ENCODE measurements around the gene TF.

TF gene

DNA sequence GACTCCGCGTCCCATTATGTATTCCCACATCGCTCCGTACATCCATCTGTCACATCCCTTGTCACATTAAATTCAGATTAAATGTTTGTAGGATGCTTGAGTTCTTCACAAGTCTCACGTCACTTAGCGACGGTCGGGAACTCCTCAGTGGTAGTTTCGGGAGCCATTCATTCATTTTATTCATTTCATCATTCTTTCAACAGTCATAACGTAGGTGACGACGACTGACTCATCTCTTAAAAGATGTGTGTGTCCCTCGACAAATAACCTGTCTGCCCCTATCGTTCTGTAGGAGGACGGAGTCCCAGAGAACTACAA, 59.1 kb downstream of the TF start:
- H3K4me3 ChIP-seq (ENCODE audit: low read depth, low read length), result peak overlapping the region; percentile 98
- DNase-seq (ENCODE audit: low read depth), result no peak
- no peak for TF ChIP-seq CTCF (conservative IDR thresholded peaks at IDR 0.05; ENCODE audit: low read depth, low read length)

DNA sequence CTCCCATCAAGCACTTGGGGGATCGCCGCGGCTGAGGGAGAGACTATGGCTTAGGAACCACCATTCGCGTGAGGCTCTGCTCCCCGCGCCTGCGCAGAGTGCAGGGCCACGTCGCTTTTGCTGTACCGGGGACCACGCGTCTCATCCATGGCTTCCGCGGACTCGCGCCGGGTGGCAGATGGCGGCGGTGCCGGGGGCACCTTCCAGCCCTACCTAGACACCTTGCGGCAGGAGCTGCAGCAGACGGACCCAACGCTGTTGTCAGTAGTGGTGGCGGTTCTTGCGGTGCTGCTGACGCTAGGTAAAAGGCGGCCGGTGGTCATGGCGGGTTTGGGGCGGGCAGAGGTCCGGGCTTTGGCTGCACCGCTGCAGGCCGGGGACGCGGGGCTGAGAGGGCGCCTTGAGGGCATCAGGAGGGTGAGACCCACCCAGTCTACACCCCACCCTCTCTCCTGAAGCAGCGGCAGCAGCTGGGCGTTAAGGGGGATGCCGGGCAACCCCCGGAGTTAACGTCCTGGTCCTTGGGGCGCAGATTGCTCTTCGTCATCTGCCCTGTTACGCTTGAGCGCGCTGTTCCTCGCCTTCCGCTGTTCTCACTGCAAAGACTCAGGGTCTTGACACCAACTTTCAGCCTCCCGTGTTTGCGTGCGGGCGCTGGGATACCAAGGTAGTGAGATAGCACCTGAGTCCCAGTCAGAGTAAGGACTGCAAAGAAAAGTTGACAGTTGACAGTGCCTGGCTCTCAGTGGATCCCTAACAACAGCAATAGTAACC, 59.7 kb downstream of the TF start, which contains the start of gene SRPRB:
TSS of gene SRPRB (plus strand) at position 114 of the 774 bp plus-strand sequence. CDS start at position 148, 34 bp downstream.
- no peak for TF ChIP-seq CTCF (conservative IDR thresholded peaks at IDR 0.05; ENCODE audit: low read depth, low read length)
- H3K4me3 ChIP-seq (ENCODE audit: low read depth, low read length), result peak within 1 kb of the TSS; percentile 98

DNA sequence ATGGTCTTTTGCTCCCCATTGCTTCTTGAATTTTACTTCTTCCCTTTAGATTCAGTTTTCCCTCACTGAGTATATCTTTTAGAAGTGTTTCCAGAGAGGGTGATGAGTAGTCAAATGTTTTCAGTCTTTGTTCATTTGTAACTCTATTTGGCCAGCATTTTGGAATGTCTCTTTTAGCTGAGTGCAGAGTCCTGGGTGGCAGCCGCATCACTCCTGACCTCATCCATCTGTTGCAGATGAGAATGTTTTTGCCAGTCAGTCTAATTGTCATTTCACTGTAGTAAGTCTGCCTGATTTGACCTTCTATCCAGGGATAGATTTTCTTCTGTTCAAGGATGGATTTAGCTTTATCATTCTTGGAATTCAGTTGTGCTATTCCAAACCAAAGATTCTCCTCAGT, 66.7 kb downstream of the TF start:
- H3K4me3 ChIP-seq (ENCODE audit: low read depth, low read length), result no peak overlapping the region
- TF ChIP-seq CTCF (conservative IDR thresholded peaks at IDR 0.05; ENCODE audit: low read depth, low read length), result no peak
- DNase-seq (ENCODE audit: low read depth), result peak; percentile 6

More for the DNA sequence above, 59.7 kb downstream of the TF start, which contains the start of gene SRPRB:
- DNase-seq (ENCODE audit: low read depth), result peak; percentile 96

- H3K4me3 ChIP-seq (ENCODE audit: low read depth, low read length), result no peak overlapping the region
- no peak for DNase-seq (ENCODE audit: low read depth)
- no peak for TF ChIP-seq CTCF (conservative IDR thresholded peaks at IDR 0.05; ENCODE audit: low read depth, low read length)
These were observed 69.2 kb downstream of the TF start for GRCh38 chr3:133815386-133815785.

GRCh38 chr3:133820129-133820528, 73.9 kb downstream of the TF start:
- no peak overlapping the region for H3K4me3 ChIP-seq (ENCODE audit: low read depth, low read length)
- TF ChIP-seq CTCF (conservative IDR thresholded peaks at IDR 0.05; ENCODE audit: low read depth, low read length), result no peak
- no peak for DNase-seq (ENCODE audit: low read depth)

- peak; percentile 5 for DNase-seq (ENCODE audit: low read depth)
These were observed 74.9 kb downstream of the TF start for GRCh38 chr3:133820889-133821675.

More at GRCh38 chr3:133820889-133821675, 74.9 kb downstream of the TF start:
- no peak for TF ChIP-seq CTCF (conservative IDR thresholded peaks at IDR 0.05; ENCODE audit: low read depth, low read length)
- H3K4me3 ChIP-seq (ENCODE audit: low read depth, low read length), result no peak overlapping the region
